Measurements from ENCODE around the gene SLC12A8.

Gene SLC12A8

GRCh38 chr3:125236331-125236903 lies 23.9 kb upstream of the SLC12A8 start:
- POLR2A ChIA-PET, result no interaction called here
- no peak for DNase-seq (ENCODE audit: extremely low spot score)
- no peak for TF ChIP-seq CTCF (IDR thresholded peaks at IDR 0.05; ENCODE audit: control extremely low read depth, extremely low read depth, low read depth, missing control alignments)
- CTCF ChIA-PET, result interaction anchor here (0.9 to 2.1 kb wide), 7 partner anchors 9 to 79 kb away, joined by 3 to 6 read pairs (median 5); no protein-coding TSS in a partner anchor

GRCh38 chr3:125234831-125235230 lies 22.3 kb upstream of the SLC12A8 start:
- CTCF ChIA-PET, result no interaction called here
- TF ChIP-seq CTCF (IDR thresholded peaks at IDR 0.05; ENCODE audit: control extremely low read depth, extremely low read depth, low read depth, missing control alignments), result no peak

GRCh38 chr3:125232401-125232800 lies 19.9 kb upstream of the SLC12A8 start:
- CTCF ChIA-PET, result interaction anchor here (0.7 to 1.5 kb wide), 7 partner anchors 9 to 41 kb away, joined by 3 to 4 read pairs (median 4); no protein-coding TSS in a partner anchor
- POLR2A ChIA-PET, result interaction anchor here (0.7 kb wide), 1 partner anchor 20 kb away, joined by 4 read pairs; the partner anchor contains the start of gene SLC12A8

More at GRCh38 chr3:125234831-125235230, 22.3 kb upstream of the SLC12A8 start:
- POLR2A ChIA-PET, result no interaction called here
- no peak for DNase-seq (ENCODE audit: extremely low spot score)

GRCh38 chr3:125231895-125232294 lies 19.3 kb upstream of the SLC12A8 start:
- CTCF ChIA-PET, result interaction anchor here (0.7 to 1.5 kb wide), 6 partner anchors 10 to 40 kb away, joined by 3 to 4 read pairs (median 4); no protein-coding TSS in a partner anchor
- no peak for DNase-seq (ENCODE audit: extremely low spot score)
- TF ChIP-seq CTCF (IDR thresholded peaks at IDR 0.05; ENCODE audit: control extremely low read depth, extremely low read depth, low read depth, missing control alignments), result no peak
- POLR2A ChIA-PET, result interaction anchor here (0.7 kb wide), 1 partner anchor 20 kb away, joined by 4 read pairs; the partner anchor contains the start of gene SLC12A8

More at GRCh38 chr3:125232401-125232800, 19.9 kb upstream of the SLC12A8 start:
- TF ChIP-seq CTCF (IDR thresholded peaks at IDR 0.05; ENCODE audit: control extremely low read depth, extremely low read depth, low read depth, missing control alignments), result no peak
- DNase-seq (ENCODE audit: extremely low spot score), result no peak

GRCh38 chr3:125229707-125230106 lies 17.2 kb upstream of the SLC12A8 start:
- TF ChIP-seq CTCF (IDR thresholded peaks at IDR 0.05; ENCODE audit: control extremely low read depth, extremely low read depth, low read depth, missing control alignments), result no peak
- CTCF ChIA-PET, result no interaction called here
- DNase-seq (ENCODE audit: extremely low spot score), result no peak
- POLR2A ChIA-PET, result no interaction called here

GRCh38 chr3:125229168-125229567 lies 16.6 kb upstream of the SLC12A8 start:
- POLR2A ChIA-PET, result no interaction called here
- no peak for DNase-seq (ENCODE audit: extremely low spot score)
- CTCF ChIA-PET, result no interaction called here
- TF ChIP-seq CTCF (IDR thresholded peaks at IDR 0.05; ENCODE audit: control extremely low read depth, extremely low read depth, low read depth, missing control alignments), result no peak
